GM21737 (cell line): ENCODE results near the gene ACTL8.
"Not testable (repeated sequence)": the region's sequence is repeated elsewhere in the genome, so short reads cannot be mapped to it uniquely, and the experiment has no call there.

Experiments used
- ATAC-seq: cut with Tn5 transposase; IDR thresholded peaks from one replicate; pipeline ENCODE4 v1.9.1; 2021; ENCODE audit warnings: mild to moderate bottlenecking, moderate library complexity; ENCODE audit not compliant: unreplicated experiment

The ACTL8 gene

GRCh38 chr1:17735348-17735747, 19.8 kb upstream of the ACTL8 start:
- ATAC-seq: no peak

GRCh38 chr1:17735793-17736192, 19.3 kb upstream of the ACTL8 start:
- ATAC-seq: no peak

- ATAC-seq: no peak
Observed at GRCh38 chr1:17736625-17737024, 18.5 kb upstream of the ACTL8 start.

GRCh38 chr1:17739050-17739449, 16.1 kb upstream of the ACTL8 start:
- ATAC-seq: no peak

GRCh38 chr1:17741052-17741451, 14.1 kb upstream of the ACTL8 start:
- no peak for ATAC-seq

GRCh38 chr1:17742583-17742982, 12.6 kb upstream of the ACTL8 start:
- ATAC-seq: no peak

- ATAC-seq: no peak
Observed at GRCh38 chr1:17743008-17743647, 12.0 kb upstream of the ACTL8 start.

GRCh38 chr1:17743925-17744324, 11.2 kb upstream of the ACTL8 start:
- no peak for ATAC-seq

- no peak for ATAC-seq
Observed at GRCh38 chr1:17744666-17745478, 10.3 kb upstream of the ACTL8 start.

GRCh38 chr1:17745479-17745955, 9.6 kb upstream of the ACTL8 start:
- ATAC-seq: no peak

GRCh38 chr1:17746281-17746680, 8.9 kb upstream of the ACTL8 start:
- not testable (repeated sequence) for ATAC-seq

- ATAC-seq: no peak
Observed at GRCh38 chr1:17746920-17747319, 8.2 kb upstream of the ACTL8 start.

- no peak for ATAC-seq
Observed at GRCh38 chr1:17750333-17750732, 4.8 kb upstream of the ACTL8 start.

GRCh38 chr1:17752356-17752755, 2.8 kb upstream of the ACTL8 start:
- ATAC-seq: no peak

- ATAC-seq: no peak
Observed at GRCh38 chr1:17757426-17757825, 2.3 kb downstream of the ACTL8 start.

GRCh38 chr1:17759114-17759513, 4.0 kb downstream of the ACTL8 start:
- no peak for ATAC-seq

GRCh38 chr1:17762313-17762712, 7.2 kb downstream of the ACTL8 start:
- ATAC-seq: no peak

GRCh38 chr1:17763417-17763816, 8.3 kb downstream of the ACTL8 start:
- ATAC-seq: no peak

GRCh38 chr1:17763995-17764394, 8.9 kb downstream of the ACTL8 start:
- no peak for ATAC-seq

- ATAC-seq: no peak
Observed at GRCh38 chr1:17764591-17764990, 9.5 kb downstream of the ACTL8 start.

GRCh38 chr1:17765444-17766411, 10.6 kb downstream of the ACTL8 start:
- no peak for ATAC-seq
